ENCODE results near the gene ELOVL3. TPM values are rescaled to one million over a fixed set of nuclear protein-coding genes. Genes with fewer than 3 reads are reported as not detected.

Gene ELOVL3
- total RNA-seq, 1 donor from 2014 or later: not detected

DNA sequence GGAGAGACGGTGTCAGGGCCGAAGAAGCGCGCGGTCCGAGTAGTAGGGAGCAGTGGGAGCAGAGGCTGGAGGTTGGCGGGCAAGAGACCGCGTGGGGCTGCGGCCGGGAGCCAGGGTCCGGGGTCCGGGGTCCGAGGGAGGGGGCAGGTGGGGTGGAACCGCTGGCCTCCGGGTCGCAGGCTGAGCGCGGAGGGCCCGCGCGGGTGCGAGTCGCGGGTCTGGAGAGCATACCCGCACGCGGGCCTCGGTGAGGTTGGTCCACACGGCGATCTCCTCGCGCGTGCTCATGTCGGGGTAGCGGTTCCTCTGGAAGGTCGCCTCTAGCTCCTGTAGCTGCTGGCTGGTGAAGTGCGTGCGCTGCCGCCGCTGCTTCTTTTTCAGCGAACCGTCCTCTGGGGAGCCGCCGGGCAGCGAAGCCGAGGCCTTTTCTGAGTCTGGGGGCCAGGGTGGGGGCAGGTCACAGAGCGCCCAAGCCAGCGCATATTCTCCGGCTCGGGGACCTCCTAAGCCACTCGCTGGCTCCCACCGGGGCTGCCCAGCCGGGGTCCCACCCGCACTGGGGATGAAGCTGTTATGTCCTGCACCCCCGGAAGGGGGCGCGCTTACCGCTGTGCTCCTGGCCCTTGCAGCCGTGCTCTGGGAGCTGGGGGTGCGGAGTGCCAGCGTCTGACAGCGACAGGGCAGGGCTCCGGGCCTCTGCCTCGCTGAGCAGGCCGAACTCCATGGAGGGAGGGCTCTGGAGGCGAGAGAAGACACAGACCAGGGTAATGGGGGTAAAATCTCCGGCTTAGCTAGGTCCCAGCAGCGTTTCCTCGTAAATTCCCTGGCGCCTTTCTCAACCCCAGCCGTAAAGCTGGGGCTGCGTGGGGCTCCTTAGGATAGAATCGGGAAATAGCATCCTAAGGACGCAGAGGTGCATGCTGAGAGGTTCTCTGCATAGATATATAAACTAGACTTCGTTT is 5.5 kb downstream of the ELOVL3 start:
- Mint-ChIP-seq H3K27me3 (ENCODE audit: unreplicated experiment) (peaks cover 24% of the 10 kb centered on the region), H3K4me1 (ENCODE audit: low read depth, unreplicated experiment) (peaks cover 5% of the 10 kb centered on the region), H3K27ac (ENCODE audit: unreplicated experiment) (no peak overlapping the region), H3K4me3 (ENCODE audit: unreplicated experiment) (peak overlapping the region; percentile 41), H3K9me3 (ENCODE audit: unreplicated experiment) (peaks cover 3% of the 10 kb centered on the region), H3K36me3 (ENCODE audit: unreplicated experiment) (peaks cover 6% of the 10 kb centered on the region)
- DNase-seq: peak; percentile 66
- TF ChIP-seq, protein P1, sequence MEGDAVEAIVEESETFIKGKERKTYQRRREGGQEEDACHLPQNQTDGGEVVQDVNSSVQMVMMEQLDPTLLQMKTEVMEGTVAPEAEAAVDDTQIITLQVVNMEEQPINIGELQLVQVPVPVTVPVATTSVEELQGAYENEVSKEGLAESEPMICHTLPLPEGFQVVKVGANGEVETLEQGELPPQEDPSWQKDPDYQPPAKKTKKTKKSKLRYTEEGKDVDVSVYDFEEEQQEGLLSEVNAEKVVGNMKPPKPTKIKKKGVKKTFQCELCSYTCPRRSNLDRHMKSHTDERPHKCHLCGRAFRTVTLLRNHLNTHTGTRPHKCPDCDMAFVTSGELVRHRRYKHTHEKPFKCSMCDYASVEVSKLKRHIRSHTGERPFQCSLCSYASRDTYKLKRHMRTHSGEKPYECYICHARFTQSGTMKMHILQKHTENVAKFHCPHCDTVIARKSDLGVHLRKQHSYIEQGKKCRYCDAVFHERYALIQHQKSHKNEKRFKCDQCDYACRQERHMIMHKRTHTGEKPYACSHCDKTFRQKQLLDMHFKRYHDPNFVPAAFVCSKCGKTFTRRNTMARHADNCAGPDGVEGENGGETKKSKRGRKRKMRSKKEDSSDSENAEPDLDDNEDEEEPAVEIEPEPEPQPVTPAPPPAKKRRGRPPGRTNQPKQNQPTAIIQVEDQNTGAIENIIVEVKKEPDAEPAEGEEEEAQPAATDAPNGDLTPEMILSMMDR (IDR thresholded peaks at IDR 0.05; ENCODE audit: partially characterized antibody, unreplicated experiment): peak; percentile 89

DNA sequence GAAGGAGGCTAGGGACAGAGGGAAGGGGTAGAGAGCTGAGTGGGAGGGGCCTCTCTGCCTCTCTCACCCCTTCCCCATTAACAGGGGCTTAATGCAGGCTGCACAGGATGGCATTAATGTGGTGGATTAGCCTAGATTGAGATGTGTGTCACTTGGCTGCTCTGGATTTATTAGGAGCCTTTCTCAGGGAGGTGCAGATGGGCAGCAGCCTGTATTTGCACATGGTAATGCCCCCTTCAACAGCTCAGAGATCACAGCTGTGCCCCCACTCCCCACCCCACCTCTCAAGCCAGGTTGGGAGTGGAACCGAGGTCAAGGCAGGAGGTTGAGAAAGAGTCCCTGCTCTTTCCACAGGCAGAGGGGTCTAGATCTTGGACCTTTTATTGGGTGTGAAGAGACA is 7.9 kb downstream of the ELOVL3 start:
- Mint-ChIP-seq H3K27ac (ENCODE audit: unreplicated experiment) (no peak overlapping the region), H3K4me1 (ENCODE audit: low read depth, unreplicated experiment) (peaks cover 5% of the 10 kb centered on the region), H3K4me3 (ENCODE audit: unreplicated experiment) (no peak overlapping the region), H3K36me3 (ENCODE audit: unreplicated experiment) (peaks cover 6% of the 10 kb centered on the region), H3K9me3 (ENCODE audit: unreplicated experiment) (peaks cover 3% of the 10 kb centered on the region), H3K27me3 (ENCODE audit: unreplicated experiment) (peaks cover 12% of the 10 kb centered on the region)
- no peak for DNase-seq
- TF ChIP-seq, protein P1 (IDR thresholded peaks at IDR 0.05; ENCODE audit: partially characterized antibody, unreplicated experiment): no peak

DNA sequence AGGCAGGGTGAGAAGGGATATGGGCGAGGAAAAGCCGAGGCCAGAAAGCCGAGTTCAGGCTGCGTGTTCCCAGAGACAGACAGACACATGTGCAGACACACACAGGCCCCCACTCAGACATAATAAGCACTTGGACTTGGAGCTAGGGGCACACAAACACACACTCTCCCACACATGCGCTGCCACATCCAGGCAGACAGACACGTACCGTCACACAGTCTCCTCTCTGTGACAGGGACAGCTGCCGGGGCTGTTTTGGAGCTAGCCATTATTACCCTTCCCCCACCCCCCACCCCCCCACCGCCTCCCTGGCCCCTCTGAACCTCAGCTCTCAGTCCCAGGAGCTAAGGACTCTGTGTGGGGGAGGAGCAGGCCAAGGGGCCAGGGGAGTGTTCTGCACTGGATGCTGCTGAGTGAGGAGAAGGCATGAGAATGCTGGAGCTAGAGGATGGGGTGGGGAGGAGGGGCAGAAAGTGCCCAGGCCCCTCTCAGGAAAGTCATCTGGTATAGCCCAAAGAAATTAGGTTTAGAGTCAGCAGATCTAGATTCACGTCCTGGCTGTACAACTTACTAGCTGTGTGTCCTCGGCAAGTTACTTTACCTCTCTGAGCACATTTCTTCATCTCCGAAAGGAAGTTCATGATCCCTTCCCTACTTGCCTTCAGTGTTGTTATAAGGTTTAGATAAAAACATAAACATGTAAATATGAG is 8.9 kb downstream of the ELOVL3 start:
- Mint-ChIP-seq H3K4me1 (ENCODE audit: low read depth, unreplicated experiment) (peaks cover 5% of the 10 kb centered on the region), H3K27ac (ENCODE audit: unreplicated experiment) (no peak overlapping the region), H3K27me3 (ENCODE audit: unreplicated experiment) (peaks cover 5% of the 10 kb centered on the region), H3K9me3 (ENCODE audit: unreplicated experiment) (peaks cover 3% of the 10 kb centered on the region), H3K36me3 (ENCODE audit: unreplicated experiment) (peaks cover 6% of the 10 kb centered on the region), H3K4me3 (ENCODE audit: unreplicated experiment) (no peak overlapping the region)
- DNase-seq: no peak
- TF ChIP-seq, protein P1 (IDR thresholded peaks at IDR 0.05; ENCODE audit: partially characterized antibody, unreplicated experiment): no peak

DNA sequence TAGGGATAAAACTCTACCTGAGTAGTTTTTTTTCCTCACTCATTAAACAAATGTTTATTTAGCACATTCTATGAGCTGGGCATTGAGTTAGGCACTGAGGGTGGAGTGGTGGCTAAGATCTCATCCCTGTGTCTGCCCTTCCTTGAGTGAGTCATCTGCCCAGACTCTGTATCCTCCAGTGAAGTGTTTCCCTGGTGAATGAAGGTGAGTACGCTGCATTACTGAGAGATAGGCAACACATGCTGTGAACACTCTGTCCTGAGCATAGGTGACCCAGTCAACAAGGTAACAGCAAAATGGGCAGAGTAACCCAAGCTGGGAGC is 9.5 kb downstream of the ELOVL3 start:
- DNase-seq: no peak
- peaks cover 9% of the 10 kb centered on the region for H3K27me3 Mint-ChIP-seq (ENCODE audit: unreplicated experiment)
- peaks cover 3% of the 10 kb centered on the region for H3K9me3 Mint-ChIP-seq (ENCODE audit: unreplicated experiment)
- no peak overlapping the region for H3K27ac Mint-ChIP-seq (ENCODE audit: unreplicated experiment)
- no peak overlapping the region for H3K4me3 Mint-ChIP-seq (ENCODE audit: unreplicated experiment)
- peaks cover 8% of the 10 kb centered on the region for H3K4me1 Mint-ChIP-seq (ENCODE audit: low read depth, unreplicated experiment)
- TF ChIP-seq, protein P1 (IDR thresholded peaks at IDR 0.05; ENCODE audit: partially characterized antibody, unreplicated experiment): no peak
- peaks cover 6% of the 10 kb centered on the region for H3K36me3 Mint-ChIP-seq (ENCODE audit: unreplicated experiment)

DNA sequence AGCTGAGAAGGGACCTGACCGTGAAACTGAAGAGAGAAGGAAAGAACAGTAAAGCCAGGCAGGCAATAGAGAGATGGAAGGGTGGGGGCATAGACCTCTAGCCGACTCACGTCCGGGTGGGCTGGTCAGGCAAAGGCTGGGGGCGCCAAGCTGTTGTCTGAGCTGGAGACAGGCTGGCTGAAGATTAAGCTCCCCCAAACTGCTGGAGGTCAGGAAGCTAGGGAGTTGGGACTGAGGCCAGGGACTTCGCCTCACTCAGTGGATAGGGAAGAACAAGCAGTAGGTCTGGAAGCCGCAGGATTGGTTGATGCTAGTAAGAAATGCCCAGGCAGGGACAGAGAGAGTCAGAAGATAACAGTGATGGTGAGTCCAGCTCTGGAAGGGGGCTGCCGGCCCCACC is 9.9 kb downstream of the ELOVL3 start:
- H3K4me3 Mint-ChIP-seq (ENCODE audit: unreplicated experiment): no peak overlapping the region
- TF ChIP-seq, protein P1 (IDR thresholded peaks at IDR 0.05; ENCODE audit: partially characterized antibody, unreplicated experiment): no peak
- peaks cover 6% of the 10 kb centered on the region for H3K36me3 Mint-ChIP-seq (ENCODE audit: unreplicated experiment)
- peaks cover 12% of the 10 kb centered on the region for H3K27me3 Mint-ChIP-seq (ENCODE audit: unreplicated experiment)
- no peak overlapping the region for H3K27ac Mint-ChIP-seq (ENCODE audit: unreplicated experiment)
- H3K4me1 Mint-ChIP-seq (ENCODE audit: low read depth, unreplicated experiment): peaks cover 9% of the 10 kb centered on the region
- H3K9me3 Mint-ChIP-seq (ENCODE audit: unreplicated experiment): peaks cover 4% of the 10 kb centered on the region
- no peak for DNase-seq

Measured in glutamatergic neuron (in vitro differentiated cells).